GM12874 (cell line): ENCODE data around the gene AHCY.

Experiments
- CTCF ChIP-seq: IDR thresholded peaks from 2 replicates; pipeline ENCODE4 v1.5.1; 2011; ENCODE audit warnings: low read depth, mild to moderate bottlenecking, control low read depth, low read length, moderate library complexity; ENCODE audit not compliant: insufficient read depth

The AHCY gene

GRCh38 chr20:34293589-34293988 lies 9.6 kb downstream of the AHCY start:
- no peak for TF ChIP-seq CTCF

- no peak for TF ChIP-seq CTCF
Observed at GRCh38 chr20:34293119-34293518, 10.0 kb downstream of the AHCY start.

- no peak for TF ChIP-seq CTCF
Observed at GRCh38 chr20:34292496-34292895, 10.7 kb downstream of the AHCY start.

GRCh38 chr20:34290471-34290870 lies 12.7 kb downstream of the AHCY start:
- no peak for TF ChIP-seq CTCF

GRCh38 chr20:34285450-34285849 lies 17.7 kb downstream of the AHCY start:
- TF ChIP-seq CTCF = no peak

- no peak for TF ChIP-seq CTCF
Observed at GRCh38 chr20:34283844-34284243, 19.3 kb downstream of the AHCY start.

GRCh38 chr20:34282041-34282440 lies 21.1 kb downstream of the AHCY start:
- no peak for TF ChIP-seq CTCF

GRCh38 chr20:34281177-34281576 lies 22.0 kb downstream of the AHCY start:
- no peak for TF ChIP-seq CTCF
